Activated T-helper 17 cell treated with anti-CD3 and anti-CD28 coated beads, Interleukin-2, amount 50 U/mL, for 72 hours (primary cell): ENCODE measurements around the gene MOCS3. TPM values are rescaled to one million over a fixed set of nuclear protein-coding genes. Genes with fewer than 3 reads are reported as not detected.
A peak's percentile ranks its signal among the peaks of the same experiment; 100 is the strongest.

Experiments
- ATAC-seq: fragments of 150-1000 bp; cut with Tn5 transposase; replicated peaks from 2 replicates; pipeline ENCODE4 v1.10.0; 2021; ENCODE audit warnings: mild to moderate bottlenecking, moderate library complexity
- H3K27ac Mint-ChIP-seq: one replicate; pipeline ENCODE4 v1.8.0; 2022; ENCODE audit warnings: mixed read lengths
- H3K27me3 Mint-ChIP-seq: one replicate; pipeline ENCODE4 v1.8.0; 2022; ENCODE audit warnings: mixed read lengths
- H3K36me3 Mint-ChIP-seq: one replicate; pipeline ENCODE4 v1.8.0; 2022; ENCODE audit warnings: low read depth, mild to moderate bottlenecking, mixed read lengths
- H3K4me1 Mint-ChIP-seq: one replicate; pipeline ENCODE4 v1.8.0; 2022; ENCODE audit warnings: mixed read lengths
- H3K4me3 Mint-ChIP-seq: one replicate; pipeline ENCODE4 v1.8.0; 2022; ENCODE audit warnings: mild to moderate bottlenecking, mixed read lengths
- H3K9me3 Mint-ChIP-seq: one replicate; pipeline ENCODE4 v1.8.0; 2022; ENCODE audit warnings: mixed read lengths
- total RNA-seq, 2 donors: library from RNA; stranded (reverse); gene quantifications; one replicate each; pipeline ENCODE4 v1.2.3, GENCODE V29; 2022

Gene MOCS3
- total RNA-seq, 2 donors from 2014 or later = 3.0 to 5.4 TPM

- no peak for ATAC-seq
- peaks cover 36% of the 10 kb centered on the region for H3K4me1 Mint-ChIP-seq
- H3K36me3 Mint-ChIP-seq = peaks cover 93% of the 10 kb centered on the region
- H3K4me3 Mint-ChIP-seq = peak overlapping the region; percentile 94
- no peaks in the 10 kb centered on the region for H3K9me3 Mint-ChIP-seq
- no peaks in the 10 kb centered on the region for H3K27me3 Mint-ChIP-seq
- peak overlapping the region; percentile 97 for H3K27ac Mint-ChIP-seq
Measured at GRCh38 chr20:50928469-50928868, 30.1 kb upstream of the MOCS3 start.

DNA sequence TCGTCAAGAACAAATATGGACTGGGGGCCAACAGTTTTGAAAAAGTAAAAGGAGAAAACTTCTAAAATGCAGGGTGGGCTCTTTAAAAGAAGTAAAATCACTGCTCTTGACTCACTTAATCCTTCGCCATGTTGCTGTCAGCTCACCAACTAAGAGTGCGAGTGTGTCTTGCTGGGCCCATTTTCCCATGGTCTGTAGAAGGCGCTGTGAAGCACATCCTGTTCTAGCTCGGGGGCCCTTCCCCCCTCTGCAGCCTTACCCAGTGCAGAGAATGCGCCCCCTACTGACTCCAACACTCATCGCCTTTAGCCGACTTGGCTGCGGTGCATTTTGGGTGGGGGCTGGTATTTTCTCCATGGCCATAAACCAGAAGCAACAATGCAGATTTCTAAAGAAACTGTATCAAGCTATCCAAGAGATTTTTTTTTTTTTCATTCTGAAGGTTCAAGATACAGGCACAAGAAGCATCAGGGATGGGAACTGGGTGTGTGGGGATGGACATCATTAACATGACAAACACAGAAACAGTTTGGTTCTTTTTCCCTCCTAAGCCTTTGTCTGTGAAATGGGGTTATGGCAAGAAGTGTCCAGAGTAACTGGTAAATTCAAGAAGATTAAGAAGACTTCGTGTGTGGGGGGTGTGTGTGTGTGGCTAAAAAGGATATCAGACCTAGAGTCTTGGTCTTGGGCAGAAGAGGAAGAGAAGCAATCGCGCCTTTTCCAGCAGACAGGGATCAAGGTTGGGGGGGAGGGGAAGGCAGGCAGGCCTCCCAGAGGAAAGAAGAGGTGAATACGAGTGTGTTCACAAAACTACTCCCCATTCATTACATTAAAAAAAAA lies 29.1 kb upstream of the MOCS3 start:
- H3K4me3 Mint-ChIP-seq = peak overlapping the region; percentile 94
- peak; percentile 81 for ATAC-seq
- H3K4me1 Mint-ChIP-seq = peaks cover 36% of the 10 kb centered on the region
- H3K27ac Mint-ChIP-seq = peak overlapping the region; percentile 97
- H3K27me3 Mint-ChIP-seq = no peaks in the 10 kb centered on the region
- H3K9me3 Mint-ChIP-seq = no peaks in the 10 kb centered on the region
- H3K36me3 Mint-ChIP-seq = peaks cover 93% of the 10 kb centered on the region

DNA sequence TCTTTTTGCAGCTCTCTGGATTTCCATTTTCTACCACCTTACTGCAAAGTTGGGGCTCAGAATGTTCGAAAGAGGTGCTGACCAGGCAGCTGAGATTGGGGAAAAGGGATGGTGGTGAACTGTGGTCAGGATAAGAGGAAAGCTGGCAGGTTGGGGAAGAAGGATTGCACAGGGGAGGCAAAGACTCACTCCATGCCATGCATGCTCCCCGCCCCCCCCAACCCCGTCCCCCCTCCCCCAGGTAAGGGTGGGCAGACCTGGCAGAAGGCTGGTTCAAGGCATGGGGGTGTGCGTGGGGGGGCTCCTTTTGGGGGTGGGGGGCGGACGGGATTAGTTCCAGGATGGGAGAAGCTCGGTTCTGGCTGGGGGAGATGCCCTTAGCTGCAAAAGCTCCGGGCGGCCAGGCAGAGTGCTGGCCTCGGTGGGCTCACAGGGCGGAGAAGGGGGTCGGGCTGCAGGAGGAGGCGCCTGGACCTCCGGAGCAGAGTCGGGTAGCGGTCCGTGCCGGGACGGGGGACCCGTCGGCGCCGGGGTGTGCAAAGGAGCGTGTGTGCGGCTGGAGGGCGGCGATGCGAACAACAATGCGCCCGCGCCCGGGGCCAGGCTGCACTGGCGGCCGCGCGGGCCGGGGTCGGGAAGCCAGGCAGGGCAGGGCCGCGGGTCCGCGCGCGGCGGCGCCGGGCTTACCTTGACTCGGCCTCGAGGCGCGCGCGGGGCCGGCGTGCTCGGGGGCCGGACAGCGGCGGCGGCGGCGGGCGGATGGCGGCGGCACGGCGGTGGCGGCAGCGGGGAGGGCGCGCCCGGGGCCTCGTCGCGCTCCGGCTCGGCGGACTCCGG lies 28.3 kb upstream of the MOCS3 start:
- peak; percentile 5 for ATAC-seq
- H3K4me3 Mint-ChIP-seq = peak overlapping the region; percentile 94
- H3K9me3 Mint-ChIP-seq = no peaks in the 10 kb centered on the region
- peak overlapping the region; percentile 97 for H3K27ac Mint-ChIP-seq
- peaks cover 29% of the 10 kb centered on the region for H3K4me1 Mint-ChIP-seq
- peaks cover 94% of the 10 kb centered on the region for H3K36me3 Mint-ChIP-seq
- no peaks in the 10 kb centered on the region for H3K27me3 Mint-ChIP-seq

GRCh38 chr20:50930976-50931305 lies 27.7 kb upstream of the MOCS3 start:
- H3K27me3 Mint-ChIP-seq = no peaks in the 10 kb centered on the region
- H3K36me3 Mint-ChIP-seq = peaks cover 94% of the 10 kb centered on the region
- no peaks in the 10 kb centered on the region for H3K9me3 Mint-ChIP-seq
- H3K4me3 Mint-ChIP-seq = peak overlapping the region; percentile 94
- ATAC-seq = peak; percentile 31
- peaks cover 24% of the 10 kb centered on the region for H3K4me1 Mint-ChIP-seq
- H3K27ac Mint-ChIP-seq = peak overlapping the region; percentile 91

GRCh38 chr20:50931306-50932015 lies 27.2 kb upstream of the MOCS3 start, which contains the start of gene ADNP:
ADNP (minus strand) TSS chr20:50931437; CDS start chr20:50903996, 27,441 bp downstream.
- Mint-ChIP-seq H3K27ac (peak within 1 kb of the TSS; percentile 97), H3K9me3 (no peaks in the 10 kb centered on the region), H3K4me3 (peak within 1 kb of the TSS; percentile 94), H3K27me3 (no peaks in the 10 kb centered on the region), H3K4me1 (peaks cover 24% of the 10 kb centered on the region), H3K36me3 (peaks cover 94% of the 10 kb centered on the region)
- peak; percentile 75 for ATAC-seq

- no peak for ATAC-seq
- H3K27me3 Mint-ChIP-seq = no peaks in the 10 kb centered on the region
Measured at GRCh38 chr20:50932016-50932485, 26.6 kb upstream of the MOCS3 start.

DNA sequence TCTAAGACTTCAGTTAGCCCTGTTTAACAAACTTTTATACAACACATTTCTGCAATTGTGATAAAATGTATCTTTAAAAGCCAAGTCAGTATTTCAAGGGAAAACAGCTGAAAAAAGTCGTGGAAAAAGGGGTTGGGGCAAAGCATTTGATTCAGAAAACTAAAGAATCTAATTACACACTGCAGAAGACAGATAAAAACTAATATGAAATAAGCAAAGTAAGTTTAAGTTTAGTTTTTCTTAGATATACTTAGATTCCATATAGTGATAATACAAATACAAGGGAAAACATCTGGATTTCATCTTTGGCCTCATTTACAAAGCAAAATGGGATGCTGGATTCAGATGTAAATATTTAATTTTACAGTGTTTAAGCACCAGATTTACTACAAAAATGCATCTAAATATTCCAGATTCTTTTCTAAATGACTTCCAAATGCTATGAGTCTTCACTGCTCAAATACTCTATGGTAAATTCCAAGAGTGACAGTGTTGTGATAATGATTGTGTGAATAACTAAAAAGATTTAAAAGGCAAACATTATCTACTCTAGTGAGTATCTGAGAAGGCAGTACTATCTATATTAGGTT lies 25.8 kb upstream of the MOCS3 start:
- ATAC-seq = no peak
- Mint-ChIP-seq H3K36me3 (peaks cover 93% of the 10 kb centered on the region), H3K27me3 (no peaks in the 10 kb centered on the region)

More at GRCh38 chr20:50932016-50932485, 26.6 kb upstream of the MOCS3 start:
- H3K4me3 Mint-ChIP-seq = peak overlapping the region; percentile 94
- peak overlapping the region; percentile 91 for H3K27ac Mint-ChIP-seq
- peaks cover 22% of the 10 kb centered on the region for H3K4me1 Mint-ChIP-seq
- H3K36me3 Mint-ChIP-seq = peaks cover 94% of the 10 kb centered on the region
- no peaks in the 10 kb centered on the region for H3K9me3 Mint-ChIP-seq

GRCh38 chr20:50933589-50933988 lies 25.0 kb upstream of the MOCS3 start:
- ATAC-seq = no peak
- H3K9me3 Mint-ChIP-seq = no peaks in the 10 kb centered on the region
- H3K27me3 Mint-ChIP-seq = no peaks in the 10 kb centered on the region
- H3K4me3 Mint-ChIP-seq = no peak overlapping the region
- peaks cover 13% of the 10 kb centered on the region for H3K4me1 Mint-ChIP-seq
- no peak overlapping the region for H3K27ac Mint-ChIP-seq
- peaks cover 93% of the 10 kb centered on the region for H3K36me3 Mint-ChIP-seq

More for the DNA sequence above, 25.8 kb upstream of the MOCS3 start:
- peak overlapping the region; percentile 94 for H3K4me3 Mint-ChIP-seq
- peak overlapping the region; percentile 91 for H3K27ac Mint-ChIP-seq
- peaks cover 17% of the 10 kb centered on the region for H3K4me1 Mint-ChIP-seq
- no peaks in the 10 kb centered on the region for H3K9me3 Mint-ChIP-seq

DNA sequence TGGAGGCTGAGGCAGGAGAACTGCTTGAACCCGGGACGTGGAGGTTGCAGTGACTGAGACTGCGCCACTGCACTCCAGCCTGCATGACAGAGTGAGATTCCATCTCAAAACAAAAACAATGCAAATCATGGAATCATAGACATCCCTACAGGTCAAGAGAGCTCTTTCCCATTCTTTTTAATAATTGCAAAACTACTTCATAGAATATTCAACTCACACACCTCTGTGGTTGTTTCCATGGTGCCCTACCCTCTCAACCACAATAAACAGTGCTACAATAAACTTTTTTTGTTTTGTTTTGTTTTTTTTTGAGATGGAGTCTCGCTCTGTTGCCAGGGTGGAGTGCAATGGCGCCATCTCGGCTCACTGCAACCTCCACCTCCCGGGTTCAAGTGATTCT lies 15.5 kb upstream of the MOCS3 start:
- no peak for ATAC-seq
- no peaks in the 10 kb centered on the region for H3K27me3 Mint-ChIP-seq
- no peak overlapping the region for H3K27ac Mint-ChIP-seq
- no peaks in the 10 kb centered on the region for H3K4me1 Mint-ChIP-seq
- no peaks in the 10 kb centered on the region for H3K9me3 Mint-ChIP-seq
- H3K36me3 Mint-ChIP-seq = peaks cover 97% of the 10 kb centered on the region
- no peak overlapping the region for H3K4me3 Mint-ChIP-seq

GRCh38 chr20:50948132-50948785 lies 10.4 kb upstream of the MOCS3 start:
- H3K27me3 Mint-ChIP-seq = no peaks in the 10 kb centered on the region
- H3K9me3 Mint-ChIP-seq = no peaks in the 10 kb centered on the region
- peak overlapping the region; percentile 45 for H3K27ac Mint-ChIP-seq
- no peak overlapping the region for H3K4me3 Mint-ChIP-seq
- peaks cover 100% of the 10 kb centered on the region for H3K36me3 Mint-ChIP-seq
- no peaks in the 10 kb centered on the region for H3K4me1 Mint-ChIP-seq
- ATAC-seq = no peak

GRCh38 chr20:50953196-50953595 lies 5.4 kb upstream of the MOCS3 start:
- Mint-ChIP-seq H3K36me3 (peaks cover 97% of the 10 kb centered on the region), H3K4me3 (no peak overlapping the region), H3K27ac (peak overlapping the region; percentile 28), H3K4me1 (peaks cover 14% of the 10 kb centered on the region), H3K9me3 (no peaks in the 10 kb centered on the region), H3K27me3 (no peaks in the 10 kb centered on the region)
- ATAC-seq = peak; percentile 42

DNA sequence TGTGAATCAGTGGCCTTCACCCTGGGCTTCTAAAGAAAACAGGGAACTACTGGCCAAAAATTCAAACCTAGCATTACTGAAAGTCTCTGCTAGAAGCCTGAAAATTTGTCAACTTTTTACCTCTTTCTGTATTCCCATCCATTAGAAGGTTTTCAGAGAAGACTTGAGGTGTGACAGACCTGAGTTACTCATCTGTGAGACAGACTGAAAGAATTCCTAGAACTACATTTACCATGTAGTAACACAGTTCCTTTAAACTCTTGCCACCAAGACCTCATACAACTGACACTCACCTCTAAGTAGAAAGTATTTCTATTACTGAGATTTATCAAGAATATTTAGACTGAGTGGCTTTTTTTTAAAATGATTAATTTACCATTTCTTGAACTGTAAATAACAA lies 4.8 kb upstream of the MOCS3 start:
- no peak overlapping the region for H3K27ac Mint-ChIP-seq
- peaks cover 14% of the 10 kb centered on the region for H3K4me1 Mint-ChIP-seq
- peaks cover 97% of the 10 kb centered on the region for H3K36me3 Mint-ChIP-seq

DNA sequence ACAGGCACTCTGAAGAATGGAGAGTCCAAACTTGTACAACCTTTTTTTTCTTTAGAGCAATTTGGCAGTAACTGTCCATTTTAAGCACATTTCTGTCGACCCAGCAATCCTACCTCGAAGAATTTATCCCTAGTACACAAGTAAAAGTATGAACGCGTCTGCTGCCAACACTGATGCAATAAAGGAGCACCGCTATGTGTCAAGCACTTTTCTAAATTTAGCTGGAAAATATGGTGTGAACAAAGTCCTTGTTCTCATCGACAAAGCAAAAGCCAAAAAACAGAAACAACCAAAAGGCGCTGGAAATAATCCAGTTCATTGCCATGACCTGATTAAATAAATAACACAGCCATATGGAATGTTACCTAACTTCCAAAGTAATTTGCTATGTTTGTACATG lies 1.3 kb upstream of the MOCS3 start:
- H3K27me3 Mint-ChIP-seq = no peaks in the 10 kb centered on the region
- H3K9me3 Mint-ChIP-seq = no peaks in the 10 kb centered on the region
- peaks cover 14% of the 10 kb centered on the region for H3K4me1 Mint-ChIP-seq
- peak overlapping the region; percentile 97 for H3K4me3 Mint-ChIP-seq
- ATAC-seq = no peak
- H3K27ac Mint-ChIP-seq = peak overlapping the region; percentile 100
- H3K36me3 Mint-ChIP-seq = peaks cover 94% of the 10 kb centered on the region

More for the DNA sequence above, 4.8 kb upstream of the MOCS3 start:
- Mint-ChIP-seq H3K9me3 (no peaks in the 10 kb centered on the region), H3K4me3 (no peak overlapping the region), H3K27me3 (no peaks in the 10 kb centered on the region)
- no peak for ATAC-seq
